ENCODE measurements around the gene AGAP5. TPM values are rescaled to one million over a fixed set of nuclear protein-coding genes. Genes with fewer than 3 reads are reported as not detected.

The AGAP5 gene
- polyA plus RNA-seq, 1 of the 3 experiments (the other 2 are of a cell fraction), result 3.8 TPM

DNA sequence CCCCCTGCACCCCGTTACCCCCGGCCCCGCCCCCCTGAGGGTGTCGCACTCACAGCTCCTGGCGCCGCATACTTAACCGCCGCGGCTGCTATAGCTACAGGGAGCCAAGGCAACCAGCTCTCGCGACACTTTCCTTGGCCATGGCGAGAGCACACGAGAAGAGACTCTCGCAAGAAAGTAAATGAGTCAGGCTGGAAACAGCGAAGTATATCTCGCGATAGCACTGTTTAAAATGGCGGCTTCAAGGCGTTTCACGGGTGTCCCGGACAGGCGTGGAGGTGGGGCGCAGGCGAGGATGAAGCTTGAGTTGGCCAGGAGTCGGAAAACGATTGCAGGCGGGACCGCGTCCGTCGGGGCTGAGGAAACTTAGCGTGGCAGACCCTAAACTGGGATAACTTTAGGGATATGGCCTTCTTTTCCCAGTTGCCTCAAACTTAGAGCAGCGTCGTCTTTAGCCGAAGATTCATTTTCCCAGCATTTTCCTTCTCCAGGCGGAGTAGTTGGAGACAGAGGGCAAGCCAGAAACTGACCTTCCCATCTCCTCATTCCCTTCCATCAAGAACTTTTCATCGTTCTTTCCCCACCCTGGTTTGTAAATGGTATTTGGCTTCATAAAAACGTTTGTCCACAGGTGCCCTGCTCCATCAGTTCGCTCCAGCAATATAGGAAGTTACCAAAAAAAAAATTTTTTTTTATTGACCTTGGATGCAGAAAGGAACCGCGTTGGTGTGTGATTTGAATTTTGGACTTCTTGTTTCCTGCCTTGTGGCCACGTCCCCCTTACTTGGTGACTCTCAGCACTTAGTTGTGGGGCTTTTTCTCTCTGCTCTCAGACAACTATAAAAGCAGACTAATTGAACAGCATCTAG, 71.8 kb downstream of the AGAP5 start (continued):
- TF ChIP-seq ZBTB33 (IDR thresholded peaks at IDR 0.05; ENCODE audit: borderline replicate concordance, low read depth) (peak; percentile 99), JUND (IDR thresholded peaks at IDR 0.05) (no peak; the same call in 1 of the 2 replicates), IRF3 (IDR thresholded peaks at IDR 0.05; ENCODE audit: low read depth, low read length) (no peak), PBX3 (IDR thresholded peaks at IDR 0.05) (no peak), USF1 (IDR thresholded peaks at IDR 0.05; ENCODE audit: borderline replicate concordance, low read depth) (no peak)

GRCh38 chr10:73625004-73625883, 72.7 kb downstream of the AGAP5 start:
- ChIA-PET POLR2A (interaction anchor here (0.8 to 0.9 kb wide), 2 partner anchors 8 to 22 kb away, joined by 3 read pairs; no protein-coding TSS in a partner anchor), CTCF (interaction anchor here (1.0 to 3.9 kb wide), 4 partner anchors 19 to 96 kb away, joined by 3 to 19 read pairs (median 6); no protein-coding TSS in a partner anchor)
- WGBS (ENCODE audit: low lambda C conversion rate), result 2% methylated on average over 41 of the region's 46 CpGs

More at GRCh38 chr10:73625004-73625883, 72.7 kb downstream of the AGAP5 start:
- no peaks in the 10 kb centered on the region for H3K27me3 ChIP-seq (ENCODE audit: insufficient read depth)
- no peaks in the 10 kb centered on the region for H3K9me3 ChIP-seq
- peaks cover 12% of the 10 kb centered on the region for H3F3A ChIP-seq (replicated peaks; ENCODE audit: insufficient read depth)
- H4K20me1 ChIP-seq (ENCODE audit: insufficient read depth), result no peaks in the 10 kb centered on the region
- DNase-seq, result peak; percentile 73
- TF ChIP-seq, protein P1, sequence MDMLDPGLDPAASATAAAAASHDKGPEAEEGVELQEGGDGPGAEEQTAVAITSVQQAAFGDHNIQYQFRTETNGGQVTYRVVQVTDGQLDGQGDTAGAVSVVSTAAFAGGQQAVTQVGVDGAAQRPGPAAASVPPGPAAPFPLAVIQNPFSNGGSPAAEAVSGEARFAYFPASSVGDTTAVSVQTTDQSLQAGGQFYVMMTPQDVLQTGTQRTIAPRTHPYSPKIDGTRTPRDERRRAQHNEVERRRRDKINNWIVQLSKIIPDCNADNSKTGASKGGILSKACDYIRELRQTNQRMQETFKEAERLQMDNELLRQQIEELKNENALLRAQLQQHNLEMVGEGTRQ (IDR thresholded peaks at IDR 0.05; ENCODE audit: borderline replicate concordance, low read depth, low read length), result no peak
- TF ChIP-seq MXI1 (IDR thresholded peaks at IDR 0.05; ENCODE audit: low read depth, low read length), result no peak
- TF ChIP-seq, protein P2, sequence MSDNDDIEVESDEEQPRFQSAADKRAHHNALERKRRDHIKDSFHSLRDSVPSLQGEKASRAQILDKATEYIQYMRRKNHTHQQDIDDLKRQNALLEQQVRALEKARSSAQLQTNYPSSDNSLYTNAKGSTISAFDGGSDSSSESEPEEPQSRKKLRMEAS (IDR thresholded peaks at IDR 0.05; ENCODE audit: low read depth), result peak; percentile 33; the same call in 1 of the 2 replicates
- TF ChIP-seq YY1 (IDR thresholded peaks at IDR 0.05; ENCODE audit: low read depth), result peak; percentile 42; the same call in 1 of the 2 replicates
- no peak for TF ChIP-seq GABPA (IDR thresholded peaks at IDR 0.05; ENCODE audit: low read depth)
- peaks cover 0 to 4% of the 10 kb centered on the region in 2 experiments; a peak in 3 of 4 replicates for H3K4me1 ChIP-seq (ENCODE audit: control insufficient read depth in 1 of 2, insufficient read depth in 2 of 2, low read depth in 1 of 2, low read length in 1 of 2)
- peaks cover 41% of the 10 kb centered on the region for H3K79me2 ChIP-seq (ENCODE audit: insufficient read depth)
- peak overlapping the region; percentile 97 for H3K9ac ChIP-seq
- H3K27ac ChIP-seq (ENCODE audit: low read depth in 2 of 2, low read length in 1 of 2), result peak overlapping the region; percentile 72 to 85
- peak overlapping the region; percentile 86 for H2AFZ ChIP-seq (ENCODE audit: low read depth)
- H3K9me2 ChIP-seq, result no peaks in the 10 kb centered on the region
- H3K4me3 ChIP-seq (ENCODE audit: low read depth in 2 of 2, low read length in 1 of 2), result peak overlapping the region; percentile 72 to 93
- H3K4me2 ChIP-seq, result peak overlapping the region; percentile 79
- no peaks in the 10 kb centered on the region for H3K36me3 ChIP-seq (replicated peaks in 1 of 2; ENCODE audit: control insufficient read depth in 1 of 2, insufficient read depth in 2 of 2, low read length in 1 of 2)

Small RNA genes within 50 kb of the gene (small RNA-seq; reads per million reads assigned to genes)
- gene AC022400.4, result 0 reads per million in 7 experiments
- gene RNA5SP320, result 0 reads per million in 7 experiments

Other genes starting within 250 kb of the AGAP5 start
- gene PPP3CB, start 202.1 kb downstream of the AGAP5 start, polyA plus RNA-seq (2012; rRNA removed), result 14.5 and 18.4 TPM in 2 replicates
- 6.5 and 11.0 TPM in 2 replicates for gene USP54, start 106.8 kb downstream of the AGAP5 start, polyA plus RNA-seq (2012; rRNA removed)
- gene MYOZ1, start 56.6 kb downstream of the AGAP5 start, polyA plus RNA-seq (2012; rRNA removed), result 0.24 and 0.26 TPM in 2 replicates
- gene SYNPO2L, start 42.1 kb downstream of the AGAP5 start, polyA plus RNA-seq (2012; rRNA removed), result 0.05 TPM in 1 of 2 replicates, not detected in the other
- gene SEC24C, start 46.3 kb upstream of the AGAP5 start, polyA plus RNA-seq (2012; rRNA removed), result 73.6 and 99.2 TPM in 2 replicates
- gene CHCHD1, start 83.9 kb upstream of the AGAP5 start, polyA plus RNA-seq (2012; rRNA removed), result 57.8 and 60.9 TPM in 2 replicates
- gene ZSWIM8, start 87.5 kb upstream of the AGAP5 start, polyA plus RNA-seq (2012; rRNA removed), result 97.3 and 112 TPM in 2 replicates
- gene NDST2, start 113.5 kb upstream of the AGAP5 start, polyA plus RNA-seq (2012; rRNA removed), result 22.1 and 24.1 TPM in 2 replicates
- 41.4 and 52.2 TPM in 2 replicates for gene CAMK2G, start 176.4 kb upstream of the AGAP5 start, polyA plus RNA-seq (2012; rRNA removed)
- 159 and 200 TPM in 2 replicates for gene PLAU, start 213.0 kb upstream of the AGAP5 start, polyA plus RNA-seq (2012; rRNA removed)